Ishikawa (cell line): ENCODE measurements around the gene EIF4A3.

ENCODE experiments used
- CREB1 ChIP-seq: IDR thresholded peaks from 2 replicates; pipeline ENCODE4 v1.6.1; 2012; ENCODE audit warnings: low read depth
- EGR1 ChIP-seq: IDR thresholded peaks from 2 replicates; pipeline ENCODE4 v1.6.1; 2012
- EP300 ChIP-seq: IDR thresholded peaks from 2 replicates; pipeline ENCODE4 v1.6.1; 2012; ENCODE audit warnings: borderline replicate concordance
- FOXM1 ChIP-seq: IDR thresholded peaks from 2 replicates; pipeline ENCODE4 v1.6.1; 2012; ENCODE audit warnings: low read depth, borderline replicate concordance
- NFIC ChIP-seq: IDR thresholded peaks from 2 replicates; pipeline ENCODE4 v1.6.1; 2012
- RAD21 ChIP-seq: IDR thresholded peaks from 2 replicates; pipeline ENCODE4 v1.6.1; 2012; ENCODE audit warnings: low read depth
- TAF1 ChIP-seq: IDR thresholded peaks from 2 replicates; pipeline ENCODE4 v1.6.1; 2012; ENCODE audit warnings: low read depth, mild to moderate bottlenecking
- TCF12 ChIP-seq: IDR thresholded peaks from 2 replicates; pipeline ENCODE4 v1.6.1; 2012; ENCODE audit warnings: low read depth
- TEAD4 ChIP-seq: IDR thresholded peaks from 2 replicates; pipeline ENCODE4 v1.6.1; 2012
- YY1 ChIP-seq: IDR thresholded peaks from 2 replicates; pipeline ENCODE4 v1.6.1; 2012; ENCODE audit warnings: low read depth
- TF ChIP-seq, protein P1 (sequence below): IDR thresholded peaks from 2 replicates; pipeline ENCODE4 v1.6.1; 2012
- TF ChIP-seq, protein P2 (sequence below): IDR thresholded peaks from 2 replicates; pipeline ENCODE4 v1.6.1; 2012
- TF ChIP-seq, protein P3 (sequence below): IDR thresholded peaks from 2 replicates; pipeline ENCODE4 v1.6.1; 2012; ENCODE audit warnings: low read depth, mild to moderate bottlenecking

DNA sequence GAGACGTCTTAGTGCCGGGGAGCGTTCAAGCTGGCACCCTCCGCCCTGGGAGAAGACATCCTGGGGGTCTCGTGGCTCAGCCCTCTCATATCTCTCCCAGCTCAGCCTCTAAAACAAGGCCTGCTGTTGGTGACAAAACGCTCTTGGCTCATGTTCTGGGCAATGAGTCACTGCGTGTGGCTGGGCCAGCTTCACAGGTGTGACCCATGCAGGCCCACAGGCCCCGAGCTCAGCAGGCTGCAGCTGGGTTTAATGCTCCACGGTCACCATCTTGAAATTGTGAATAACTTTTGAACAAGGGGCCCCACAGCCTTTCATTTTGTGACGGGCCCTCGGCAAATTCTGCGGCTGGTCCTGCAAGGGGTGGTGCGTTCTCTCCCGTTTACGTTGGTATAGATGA lies 23.1 kb downstream of the EIF4A3 start:
- TF ChIP-seq EP300 (no peak), NFIC (no peak), TCF12 (no peak), CREB1 (no peak), TEAD4 (no peak), EGR1 (no peak), RAD21 (no peak), TAF1 (no peak), FOXM1 (no peak), YY1 (no peak)
- TF ChIP-seq, protein P1, sequence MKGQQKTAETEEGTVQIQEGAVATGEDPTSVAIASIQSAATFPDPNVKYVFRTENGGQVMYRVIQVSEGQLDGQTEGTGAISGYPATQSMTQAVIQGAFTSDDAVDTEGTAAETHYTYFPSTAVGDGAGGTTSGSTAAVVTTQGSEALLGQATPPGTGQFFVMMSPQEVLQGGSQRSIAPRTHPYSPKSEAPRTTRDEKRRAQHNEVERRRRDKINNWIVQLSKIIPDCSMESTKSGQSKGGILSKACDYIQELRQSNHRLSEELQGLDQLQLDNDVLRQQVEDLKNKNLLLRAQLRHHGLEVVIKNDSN, result no peak
- TF ChIP-seq, protein P2, sequence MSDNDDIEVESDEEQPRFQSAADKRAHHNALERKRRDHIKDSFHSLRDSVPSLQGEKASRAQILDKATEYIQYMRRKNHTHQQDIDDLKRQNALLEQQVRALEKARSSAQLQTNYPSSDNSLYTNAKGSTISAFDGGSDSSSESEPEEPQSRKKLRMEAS, result peak; percentile 19; the same call in 1 of the 2 replicates
- TF ChIP-seq, protein P3, sequence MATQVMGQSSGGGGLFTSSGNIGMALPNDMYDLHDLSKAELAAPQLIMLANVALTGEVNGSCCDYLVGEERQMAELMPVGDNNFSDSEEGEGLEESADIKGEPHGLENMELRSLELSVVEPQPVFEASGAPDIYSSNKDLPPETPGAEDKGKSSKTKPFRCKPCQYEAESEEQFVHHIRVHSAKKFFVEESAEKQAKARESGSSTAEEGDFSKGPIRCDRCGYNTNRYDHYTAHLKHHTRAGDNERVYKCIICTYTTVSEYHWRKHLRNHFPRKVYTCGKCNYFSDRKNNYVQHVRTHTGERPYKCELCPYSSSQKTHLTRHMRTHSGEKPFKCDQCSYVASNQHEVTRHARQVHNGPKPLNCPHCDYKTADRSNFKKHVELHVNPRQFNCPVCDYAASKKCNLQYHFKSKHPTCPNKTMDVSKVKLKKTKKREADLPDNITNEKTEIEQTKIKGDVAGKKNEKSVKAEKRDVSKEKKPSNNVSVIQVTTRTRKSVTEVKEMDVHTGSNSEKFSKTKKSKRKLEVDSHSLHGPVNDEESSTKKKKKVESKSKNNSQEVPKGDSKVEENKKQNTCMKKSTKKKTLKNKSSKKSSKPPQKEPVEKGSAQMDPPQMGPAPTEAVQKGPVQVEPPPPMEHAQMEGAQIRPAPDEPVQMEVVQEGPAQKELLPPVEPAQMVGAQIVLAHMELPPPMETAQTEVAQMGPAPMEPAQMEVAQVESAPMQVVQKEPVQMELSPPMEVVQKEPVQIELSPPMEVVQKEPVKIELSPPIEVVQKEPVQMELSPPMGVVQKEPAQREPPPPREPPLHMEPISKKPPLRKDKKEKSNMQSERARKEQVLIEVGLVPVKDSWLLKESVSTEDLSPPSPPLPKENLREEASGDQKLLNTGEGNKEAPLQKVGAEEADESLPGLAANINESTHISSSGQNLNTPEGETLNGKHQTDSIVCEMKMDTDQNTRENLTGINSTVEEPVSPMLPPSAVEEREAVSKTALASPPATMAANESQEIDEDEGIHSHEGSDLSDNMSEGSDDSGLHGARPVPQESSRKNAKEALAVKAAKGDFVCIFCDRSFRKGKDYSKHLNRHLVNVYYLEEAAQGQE, result no peak
